ENCODE data around the gene GUF1.

GUF1 gene

GRCh38 chr4:44700427-44700826, 22.2 kb downstream of the GUF1 start:
- DNase-seq (ENCODE audit: low read depth) = no peak
- no peak for TF ChIP-seq CTCF (IDR thresholded peaks at IDR 0.05; ENCODE audit: insufficient read depth, low read depth, low read length, missing control alignments)

GRCh38 chr4:44701037-44701436, 22.8 kb downstream of the GUF1 start:
- DNase-seq (ENCODE audit: low read depth) = no peak
- TF ChIP-seq CTCF (IDR thresholded peaks at IDR 0.05; ENCODE audit: insufficient read depth, low read depth, low read length, missing control alignments) = no peak
- H3K4me3 ChIP-seq (ENCODE audit: low read depth, low read length) = no peak overlapping the region

More at GRCh38 chr4:44700427-44700826, 22.2 kb downstream of the GUF1 start:
- no peak overlapping the region for H3K4me3 ChIP-seq (ENCODE audit: low read depth, low read length)

GRCh38 chr4:44704673-44705072, 26.5 kb downstream of the GUF1 start:
- no peak overlapping the region for H3K4me3 ChIP-seq (ENCODE audit: low read depth, low read length)
- DNase-seq (ENCODE audit: low read depth) = no peak
- no peak for TF ChIP-seq CTCF (IDR thresholded peaks at IDR 0.05; ENCODE audit: insufficient read depth, low read depth, low read length, missing control alignments)

GRCh38 chr4:44713125-44713524, 34.9 kb downstream of the GUF1 start:
- DNase-seq (ENCODE audit: low read depth) = no peak
- no peak for TF ChIP-seq CTCF (IDR thresholded peaks at IDR 0.05; ENCODE audit: insufficient read depth, low read depth, low read length, missing control alignments)
- H3K4me3 ChIP-seq (ENCODE audit: low read depth, low read length) = no peak overlapping the region

- no peak for DNase-seq (ENCODE audit: low read depth)
- H3K4me3 ChIP-seq (ENCODE audit: low read depth, low read length) = no peak overlapping the region
- no peak for TF ChIP-seq CTCF (IDR thresholded peaks at IDR 0.05; ENCODE audit: insufficient read depth, low read depth, low read length, missing control alignments)
Observed at GRCh38 chr4:44716597-44716996, 38.4 kb downstream of the GUF1 start.

GRCh38 chr4:44720371-44720770, 42.2 kb downstream of the GUF1 start:
- DNase-seq (ENCODE audit: low read depth) = no peak
- no peak overlapping the region for H3K4me3 ChIP-seq (ENCODE audit: low read depth, low read length)
- TF ChIP-seq CTCF (IDR thresholded peaks at IDR 0.05; ENCODE audit: insufficient read depth, low read depth, low read length, missing control alignments) = no peak

- no peak for TF ChIP-seq CTCF (IDR thresholded peaks at IDR 0.05; ENCODE audit: insufficient read depth, low read depth, low read length, missing control alignments)
- DNase-seq (ENCODE audit: low read depth) = no peak
- no peak overlapping the region for H3K4me3 ChIP-seq (ENCODE audit: low read depth, low read length)
Observed at GRCh38 chr4:44722001-44722400, 43.8 kb downstream of the GUF1 start.
